Transverse colon (tissue), 4 donors: ENCODE measurements around the gene SYT7.

Source experiments
- EP300 ChIP-seq: sonication (generic); formaldehyde crosslinking; IDR thresholded peaks from one replicate; pipeline ENCODE4 v1.6.1; 2017; ENCODE audit warnings: antibody characterized with exemption, low read depth
- POLR2AphosphoS5 ChIP-seq, 3 donors: sonication (generic); formaldehyde crosslinking; IDR thresholded peaks; one replicate each; pipeline ENCODE4 v1.6.1; 2016; ENCODE audit warnings: antibody characterized with exemption in 3 of 3
- TF ChIP-seq, protein P1 (sequence below), 5 experiments: fragments of 200-600 bp in 3 of 5; fragments of 450-650 bp in 2 of 5; sonication (generic) in 3 of 5; IDR thresholded peaks; 1 replicate in 2 of 5; 2 replicates in 3 of 5; pipeline ENCODE4 v1.5.1; 2016 to 2017; ENCODE audit warnings: antibody characterized with exemption in 5 of 5, inconsistent platforms in 3 of 5, mild to moderate bottlenecking in 2 of 5, moderate library complexity in 1 of 5

- TF ChIP-seq, protein P1, sequence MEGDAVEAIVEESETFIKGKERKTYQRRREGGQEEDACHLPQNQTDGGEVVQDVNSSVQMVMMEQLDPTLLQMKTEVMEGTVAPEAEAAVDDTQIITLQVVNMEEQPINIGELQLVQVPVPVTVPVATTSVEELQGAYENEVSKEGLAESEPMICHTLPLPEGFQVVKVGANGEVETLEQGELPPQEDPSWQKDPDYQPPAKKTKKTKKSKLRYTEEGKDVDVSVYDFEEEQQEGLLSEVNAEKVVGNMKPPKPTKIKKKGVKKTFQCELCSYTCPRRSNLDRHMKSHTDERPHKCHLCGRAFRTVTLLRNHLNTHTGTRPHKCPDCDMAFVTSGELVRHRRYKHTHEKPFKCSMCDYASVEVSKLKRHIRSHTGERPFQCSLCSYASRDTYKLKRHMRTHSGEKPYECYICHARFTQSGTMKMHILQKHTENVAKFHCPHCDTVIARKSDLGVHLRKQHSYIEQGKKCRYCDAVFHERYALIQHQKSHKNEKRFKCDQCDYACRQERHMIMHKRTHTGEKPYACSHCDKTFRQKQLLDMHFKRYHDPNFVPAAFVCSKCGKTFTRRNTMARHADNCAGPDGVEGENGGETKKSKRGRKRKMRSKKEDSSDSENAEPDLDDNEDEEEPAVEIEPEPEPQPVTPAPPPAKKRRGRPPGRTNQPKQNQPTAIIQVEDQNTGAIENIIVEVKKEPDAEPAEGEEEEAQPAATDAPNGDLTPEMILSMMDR (IDR thresholded peaks at IDR 0.05): no peak
- no peak for TF ChIP-seq EP300
- no peak for TF ChIP-seq POLR2AphosphoS5 (IDR thresholded peaks at IDR 0.05)
Observed at GRCh38 chr11:61578819-61579675, 1.8 kb downstream of the SYT7 start.
